Measurements from ENCODE around the gene BIN2.

DNA sequence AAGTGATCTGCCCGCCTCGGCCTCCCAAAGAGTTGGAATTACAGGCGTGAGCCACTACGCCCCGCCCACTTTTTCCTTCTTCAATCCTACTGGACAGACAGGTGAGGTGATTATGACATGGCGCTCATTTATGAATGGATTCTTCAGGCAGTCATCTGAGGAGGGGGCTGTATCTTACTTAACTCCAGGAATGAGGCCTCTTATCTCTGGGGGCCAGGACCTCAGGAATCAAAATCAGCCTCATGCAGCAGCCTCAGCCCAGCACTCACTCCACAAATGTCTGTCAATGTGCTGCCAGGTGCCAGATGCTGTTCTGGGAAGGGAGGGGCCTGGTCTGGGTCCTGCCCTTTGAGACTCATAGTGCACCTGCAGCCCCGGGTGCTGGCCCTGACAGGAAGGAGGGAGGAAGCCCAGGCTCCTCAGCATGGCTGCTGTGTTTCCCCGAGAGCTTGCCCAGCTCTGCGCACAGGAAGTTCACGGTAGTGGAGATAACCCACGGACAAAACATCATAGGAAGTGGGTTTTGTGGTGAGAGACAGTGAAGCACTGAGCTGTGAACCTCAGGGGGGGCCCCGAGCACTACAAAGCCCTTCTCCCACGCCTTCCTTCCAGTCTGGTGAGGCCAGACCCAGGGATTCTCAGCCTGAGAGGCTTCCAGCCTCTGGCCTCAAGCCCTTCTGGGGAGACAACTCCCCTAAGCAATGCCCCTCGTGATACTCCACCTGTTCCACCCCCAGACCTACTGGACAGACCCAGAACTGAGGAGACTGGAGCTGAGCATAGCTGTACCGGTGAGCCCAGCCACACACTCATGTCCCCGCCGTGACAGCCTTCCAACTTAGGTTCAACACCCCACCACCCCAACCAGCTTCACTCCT lies 44.9 kb upstream of the BIN2 start:
- TF ChIP-seq, protein P1, sequence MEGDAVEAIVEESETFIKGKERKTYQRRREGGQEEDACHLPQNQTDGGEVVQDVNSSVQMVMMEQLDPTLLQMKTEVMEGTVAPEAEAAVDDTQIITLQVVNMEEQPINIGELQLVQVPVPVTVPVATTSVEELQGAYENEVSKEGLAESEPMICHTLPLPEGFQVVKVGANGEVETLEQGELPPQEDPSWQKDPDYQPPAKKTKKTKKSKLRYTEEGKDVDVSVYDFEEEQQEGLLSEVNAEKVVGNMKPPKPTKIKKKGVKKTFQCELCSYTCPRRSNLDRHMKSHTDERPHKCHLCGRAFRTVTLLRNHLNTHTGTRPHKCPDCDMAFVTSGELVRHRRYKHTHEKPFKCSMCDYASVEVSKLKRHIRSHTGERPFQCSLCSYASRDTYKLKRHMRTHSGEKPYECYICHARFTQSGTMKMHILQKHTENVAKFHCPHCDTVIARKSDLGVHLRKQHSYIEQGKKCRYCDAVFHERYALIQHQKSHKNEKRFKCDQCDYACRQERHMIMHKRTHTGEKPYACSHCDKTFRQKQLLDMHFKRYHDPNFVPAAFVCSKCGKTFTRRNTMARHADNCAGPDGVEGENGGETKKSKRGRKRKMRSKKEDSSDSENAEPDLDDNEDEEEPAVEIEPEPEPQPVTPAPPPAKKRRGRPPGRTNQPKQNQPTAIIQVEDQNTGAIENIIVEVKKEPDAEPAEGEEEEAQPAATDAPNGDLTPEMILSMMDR (IDR thresholded peaks at IDR 0.05): no peak
- TF ChIP-seq POLR2A (IDR thresholded peaks at IDR 0.05): no peak
